ENCODE data around the gene HNRNPA0.
"Not testable (repeated sequence)": the region's sequence is repeated elsewhere in the genome, so short reads cannot be mapped to it uniquely, and the experiment has no call there.

The HNRNPA0 gene

GRCh38 chr5:137754188-137754960 lies at the start of gene HNRNPA0:
HNRNPA0 (minus strand) TSS chr5:137754363; CDS start chr5:137754066, 297 bp downstream.
- in situ Hi-C loops (cut with MboI; ENCODE audit: low sequenced_read_pairs), result no loop called here

- in situ Hi-C loops (cut with MboI; ENCODE audit: low sequenced_read_pairs), result no loop called here
These were observed 48.4 kb upstream of the HNRNPA0 start for GRCh38 chr5:137802282-137803210.

DNA sequence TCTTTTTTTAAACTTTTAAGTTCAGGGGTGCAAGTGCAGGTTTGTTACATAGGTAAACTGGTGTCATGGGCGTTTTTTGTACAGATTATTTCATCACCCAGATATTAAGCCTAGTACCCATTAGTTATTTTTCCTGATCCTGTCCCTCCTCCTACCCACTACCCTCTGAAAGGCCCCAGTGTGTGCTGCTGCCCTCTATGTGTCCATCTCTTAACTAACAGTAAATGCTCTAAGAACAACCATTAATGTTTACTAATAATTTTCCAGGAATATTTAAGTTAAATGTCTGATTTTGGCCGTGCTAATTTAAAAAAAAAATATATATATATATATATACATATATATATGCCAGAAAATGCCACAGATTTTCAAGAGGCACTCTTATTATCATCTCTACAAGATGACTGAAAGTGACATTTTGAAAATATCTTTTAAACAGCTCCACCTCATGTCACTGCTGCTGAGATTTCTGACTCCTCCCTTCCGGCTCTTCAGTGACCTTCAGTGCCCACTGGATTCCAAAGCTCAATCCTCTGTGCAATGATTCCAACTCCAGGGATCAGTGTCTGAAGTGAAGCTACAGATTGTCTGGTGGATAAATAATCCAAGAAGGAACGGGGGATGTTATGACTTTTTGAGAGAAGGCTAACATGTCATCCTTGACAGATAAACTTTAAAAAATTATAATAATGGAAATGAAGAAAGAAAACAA lies 46.7 kb upstream of the HNRNPA0 start:
- in situ Hi-C loops (cut with MboI; ENCODE audit: low sequenced_read_pairs), result no loop called here

DNA sequence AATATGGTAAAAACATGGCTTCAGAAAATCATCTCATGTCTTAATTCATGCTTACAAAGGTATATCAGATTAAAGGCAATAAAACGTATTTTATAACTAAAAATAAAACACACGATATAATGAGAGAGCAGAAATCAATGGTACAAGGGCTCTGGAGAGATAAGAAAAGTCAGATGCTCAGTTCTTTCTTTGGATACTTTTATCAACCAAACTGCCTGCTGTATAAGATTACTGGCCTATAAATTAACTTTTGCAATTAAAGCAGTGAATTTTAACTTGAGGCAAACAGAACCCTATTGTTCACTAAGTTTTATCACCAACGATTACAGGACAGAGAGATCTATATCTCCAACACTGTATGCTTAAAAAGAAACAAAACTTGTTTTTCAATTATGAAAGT lies 42.1 kb upstream of the HNRNPA0 start:
- in situ Hi-C loops (cut with MboI; ENCODE audit: low sequenced_read_pairs), result no loop called here

GRCh38 chr5:137794863-137795262 lies 40.7 kb upstream of the HNRNPA0 start:
- in situ Hi-C loops (cut with MboI; ENCODE audit: low sequenced_read_pairs), result no loop called here

DNA sequence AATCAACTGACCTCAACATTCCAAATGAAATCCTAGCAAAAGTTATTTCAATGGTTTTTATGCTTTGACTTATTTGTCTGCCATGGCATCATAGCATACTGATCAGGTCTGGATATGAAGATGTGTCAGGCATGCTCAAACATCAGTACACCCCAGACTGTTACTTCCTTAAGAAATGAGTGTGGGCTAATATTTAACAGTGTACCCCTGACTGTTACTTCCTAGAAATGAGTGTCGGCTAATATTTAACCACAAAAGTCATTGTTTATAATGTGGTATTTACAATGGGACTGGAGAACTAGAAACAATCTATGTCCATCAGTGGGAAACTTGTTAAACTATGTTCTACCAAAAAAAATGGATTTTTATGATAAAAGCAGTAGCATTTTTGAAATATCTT lies 38.1 kb upstream of the HNRNPA0 start:
- in situ Hi-C loops (cut with MboI; ENCODE audit: low sequenced_read_pairs), result no loop called here

DNA sequence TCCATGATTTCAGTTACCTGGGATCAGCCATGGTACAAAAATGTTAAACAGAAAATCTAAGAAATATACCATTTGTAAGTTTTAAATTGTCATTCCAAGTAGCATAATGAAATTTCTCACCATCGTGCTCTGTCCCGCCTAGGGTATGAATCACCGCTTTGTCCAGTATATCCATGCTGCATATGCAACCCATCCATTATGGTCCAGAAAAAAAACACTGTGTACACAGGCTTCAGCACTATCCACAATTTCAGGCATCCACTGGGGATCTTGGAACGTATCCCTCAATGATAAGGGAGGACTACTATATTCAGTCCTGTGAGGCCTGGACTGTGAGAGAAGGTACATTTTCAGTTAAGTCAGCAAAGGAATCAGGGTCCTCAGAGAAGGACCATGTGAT lies 37.6 kb upstream of the HNRNPA0 start:
- in situ Hi-C loops (cut with MboI; ENCODE audit: low sequenced_read_pairs), result no loop called here

DNA sequence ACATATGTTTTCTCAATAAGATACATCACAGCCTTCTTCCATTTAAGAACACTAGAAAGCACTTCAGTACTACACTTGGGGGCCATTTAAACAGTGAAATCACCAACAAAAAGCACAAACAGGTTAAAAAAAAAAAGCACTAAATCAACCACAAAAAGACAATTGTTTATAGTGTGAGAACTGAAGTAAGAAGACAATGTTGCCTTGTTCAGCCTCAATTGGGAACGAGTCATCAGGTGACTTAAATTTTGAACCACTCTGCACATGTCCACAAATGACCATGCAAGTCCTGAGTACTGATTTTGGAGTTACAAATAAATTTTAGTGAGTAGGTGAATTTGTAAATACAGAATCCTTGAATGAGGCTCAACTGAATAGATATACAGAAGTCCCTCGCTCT lies 37.2 kb upstream of the HNRNPA0 start:
- in situ Hi-C loops (cut with MboI; ENCODE audit: low sequenced_read_pairs), result no loop called here

DNA sequence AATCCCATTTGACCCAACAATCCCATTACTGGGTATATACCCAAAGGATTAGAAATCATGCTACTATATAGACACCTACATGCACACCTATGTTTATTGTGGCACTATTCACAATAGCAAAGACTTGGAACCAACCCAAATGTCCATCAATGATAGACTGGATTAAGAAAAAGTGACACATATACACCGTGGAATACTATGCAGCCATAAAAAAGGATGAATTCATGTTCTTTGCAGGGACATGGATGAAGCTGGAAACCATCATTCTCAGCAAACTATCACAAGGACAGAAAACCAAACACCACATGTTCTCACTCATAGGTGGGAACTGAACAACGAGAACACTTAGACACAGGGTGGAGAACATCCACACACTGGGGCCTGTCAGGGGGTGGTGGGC lies 34.4 kb upstream of the HNRNPA0 start:
- in situ Hi-C loops (cut with MboI; ENCODE audit: low sequenced_read_pairs), result not testable (repeated sequence)

DNA sequence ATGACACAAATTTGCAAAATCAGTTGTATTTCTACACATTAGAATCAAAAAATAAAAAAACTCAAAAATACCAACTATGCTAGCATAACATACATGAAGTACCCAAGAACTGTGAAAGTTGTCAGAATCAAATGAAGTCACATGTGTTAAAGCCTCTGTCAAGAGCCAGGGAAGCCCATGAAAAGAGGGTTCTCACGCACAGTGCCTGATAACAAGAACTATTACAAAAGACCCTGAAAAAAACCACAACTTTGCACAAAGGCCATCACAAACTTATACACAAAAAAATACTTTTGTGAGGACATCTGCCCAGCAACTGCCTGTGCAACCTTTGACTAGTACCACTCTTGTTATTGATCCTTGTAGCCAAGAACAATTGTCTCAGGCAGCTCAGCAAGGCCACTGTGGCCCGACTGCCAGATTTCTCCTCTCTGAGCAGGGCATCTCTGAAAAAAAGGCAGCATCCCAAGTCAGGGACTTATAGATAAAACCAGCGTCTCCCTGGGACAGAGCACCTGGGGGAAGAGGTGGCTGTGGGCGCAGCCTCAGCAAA lies 28.9 kb upstream of the HNRNPA0 start:
- in situ Hi-C loops (cut with MboI; ENCODE audit: low sequenced_read_pairs), result no loop called here

- in situ Hi-C loops (cut with MboI; ENCODE audit: low sequenced_read_pairs), result no loop called here
These were observed 27.9 kb upstream of the HNRNPA0 start for GRCh38 chr5:137782055-137782454.

- in situ Hi-C loops (cut with MboI; ENCODE audit: low sequenced_read_pairs), result no loop called here
These were observed 24.8 kb upstream of the HNRNPA0 start for GRCh38 chr5:137778772-137779564.

DNA sequence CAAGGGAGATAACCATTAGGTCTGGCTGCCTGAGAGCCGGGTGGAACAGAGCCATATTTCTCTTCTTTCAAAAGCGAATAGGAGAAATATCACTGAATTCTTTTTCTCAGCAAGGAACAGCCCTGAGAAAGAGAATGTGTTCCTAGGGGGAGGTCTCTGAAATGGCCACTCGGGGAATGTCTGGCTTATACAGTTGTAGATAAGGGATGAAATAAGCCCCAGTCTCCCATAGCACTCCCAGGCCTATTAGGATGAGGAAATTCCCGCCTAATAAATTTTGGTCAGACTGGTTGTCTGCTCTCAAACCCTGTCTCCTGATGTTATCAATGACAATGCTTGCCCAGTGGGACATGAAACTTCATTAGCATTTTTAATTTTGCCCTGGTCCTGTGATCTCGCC lies 13.8 kb upstream of the HNRNPA0 start:
- in situ Hi-C loops (cut with MboI; ENCODE audit: low sequenced_read_pairs), result not testable (repeated sequence)

- in situ Hi-C loops (cut with MboI; ENCODE audit: low sequenced_read_pairs), result no loop called here
These were observed 7.4 kb upstream of the HNRNPA0 start for GRCh38 chr5:137761566-137761965.

DNA sequence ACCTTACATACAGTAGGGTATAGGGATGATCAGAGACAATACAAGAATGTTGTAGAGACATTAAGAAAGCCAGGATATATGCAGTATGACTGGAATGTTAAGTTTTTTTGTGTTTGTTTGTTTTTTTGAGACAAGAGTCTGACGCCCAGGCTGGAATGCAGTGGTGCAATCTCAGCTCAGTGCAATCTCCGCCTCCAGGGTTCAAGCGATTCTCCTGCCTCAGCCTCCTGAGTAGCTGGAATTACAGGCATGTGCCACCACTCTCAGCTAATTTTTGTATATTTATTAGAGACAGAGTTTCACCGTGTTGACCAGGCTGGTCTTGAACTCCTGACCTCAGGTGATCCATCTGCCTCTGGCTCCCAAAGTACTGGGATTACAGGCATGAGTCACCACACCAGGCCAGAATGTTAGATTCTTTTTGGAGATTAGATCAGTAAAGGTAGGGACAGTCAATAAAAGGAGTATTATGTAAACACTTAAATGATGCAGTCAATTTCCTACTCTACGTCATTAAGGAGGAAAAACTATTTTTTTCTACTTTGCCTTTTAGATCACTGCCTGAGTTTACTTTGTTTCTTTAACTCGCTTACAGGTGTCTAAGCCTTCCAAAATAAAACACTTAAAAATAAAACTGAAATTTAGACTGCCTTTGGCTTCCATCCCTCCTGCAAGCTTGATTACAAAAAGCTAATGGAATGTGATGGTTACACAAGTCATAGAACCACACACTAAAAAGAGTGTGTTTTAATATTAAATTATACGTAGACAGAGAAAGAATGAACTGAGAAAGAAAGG lies 6.8 kb upstream of the HNRNPA0 start:
- in situ Hi-C loops (cut with MboI; ENCODE audit: low sequenced_read_pairs), result no loop called here

DNA sequence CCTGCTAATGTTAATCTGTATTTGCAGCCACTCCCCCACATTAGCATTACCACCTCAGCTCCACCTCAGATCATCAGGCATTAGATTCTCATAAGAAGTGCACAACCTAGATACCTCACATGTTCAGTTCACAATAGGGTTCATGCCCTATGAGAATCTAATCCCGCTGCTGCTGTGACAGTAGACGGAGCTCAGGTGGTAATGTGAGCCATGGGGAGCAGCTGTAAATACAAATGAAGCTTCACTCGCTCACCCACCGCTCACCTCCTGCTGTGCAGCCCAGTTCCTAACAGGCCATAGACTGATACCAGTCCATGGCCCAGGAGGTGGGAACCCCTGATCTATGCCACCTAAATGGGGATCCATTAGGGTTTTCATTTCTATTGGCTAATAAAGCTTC lies 6.1 kb upstream of the HNRNPA0 start:
- in situ Hi-C loops (cut with MboI; ENCODE audit: low sequenced_read_pairs), result no loop called here

DNA sequence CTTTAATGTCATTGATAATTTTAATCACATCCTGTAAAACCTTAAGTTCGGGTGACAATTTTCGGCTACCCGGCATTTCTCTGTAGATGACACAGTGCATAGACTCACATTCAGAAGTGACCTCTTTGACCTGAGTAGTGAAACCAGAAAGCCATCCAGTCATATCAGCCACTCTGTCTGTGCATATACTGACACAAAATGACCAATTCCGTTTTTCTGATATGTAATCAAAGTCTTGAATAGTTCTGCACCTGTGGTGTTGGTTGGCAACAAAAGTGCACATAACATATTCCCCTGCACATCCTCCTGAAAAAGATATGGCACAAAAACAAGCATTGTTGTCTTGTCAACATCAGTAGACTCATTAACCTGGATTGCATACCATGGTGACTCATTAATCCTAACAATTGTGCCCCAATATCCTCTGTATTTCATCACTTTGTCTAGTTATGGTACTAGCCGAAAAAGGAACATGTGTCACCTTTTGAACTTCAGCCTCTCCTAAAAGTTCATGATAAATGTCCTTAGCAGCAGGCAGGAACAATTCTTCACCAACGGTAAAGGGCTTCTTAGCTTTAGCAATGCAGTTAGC lies 4.6 kb upstream of the HNRNPA0 start:
- in situ Hi-C loops (cut with MboI; ENCODE audit: low sequenced_read_pairs), result no loop called here

GRCh38 chr5:137758121-137758520 lies 4.0 kb upstream of the HNRNPA0 start:
- in situ Hi-C loops (cut with MboI; ENCODE audit: low sequenced_read_pairs), result no loop called here

- in situ Hi-C loops (cut with MboI; ENCODE audit: low sequenced_read_pairs), result no loop called here
These were observed 3.5 kb upstream of the HNRNPA0 start for GRCh38 chr5:137757634-137758033.

Measured in hTERT RPE-1 (cell line).